Mesendoderm (in vitro differentiated cells): Measurements from ENCODE around the gene CNOT1.

Source experiments
- DNase-seq: peaks from one replicate; pipeline ENCODE4 v3.0.0; 2013
- H2AK5ac ChIP-seq: 2 replicates; pipeline ENCODE4 v1.6.1; 2013; ENCODE audit warnings: low read length, inconsistent platforms
- H2BK120ac ChIP-seq: 2 replicates; pipeline ENCODE4 v1.6.1; 2013; ENCODE audit warnings: low read depth, mild to moderate bottlenecking, low read length, moderate library complexity, mixed read lengths
- H2BK15ac ChIP-seq: replicated peaks from 2 replicates; pipeline ENCODE4 v1.6.1; 2013; ENCODE audit warnings: low read depth, mild to moderate bottlenecking, moderate library complexity
- H2BK5ac ChIP-seq: 2 replicates; pipeline ENCODE4 v1.6.1; 2013; ENCODE audit warnings: low read length, inconsistent platforms
- H3K18ac ChIP-seq: 2 replicates; pipeline ENCODE4 v1.6.1; 2013; ENCODE audit warnings: mild to moderate bottlenecking, low read length, mixed read lengths
- H3K23ac ChIP-seq: one replicate; pipeline ENCODE4 v1.6.1; 2013; ENCODE audit warnings: low read length
- H3K27ac ChIP-seq: 2 replicates; pipeline ENCODE4 v1.5.1; 2013; ENCODE audit warnings: low read depth, mild to moderate bottlenecking, inconsistent platforms, low read length, moderate library complexity
- H3K27me3 ChIP-seq: 2 replicates; pipeline ENCODE4 v1.6.1; 2013; ENCODE audit warnings: low read length, control low read depth, mild to moderate bottlenecking, inconsistent platforms; ENCODE audit not compliant: insufficient read depth, poor library complexity
- H3K36me3 ChIP-seq: 2 replicates; pipeline ENCODE4 v1.6.1; 2013; ENCODE audit warnings: low read length, inconsistent platforms; ENCODE audit not compliant: control insufficient read depth, insufficient read depth
- H3K4ac ChIP-seq: one replicate; pipeline ENCODE4 v1.6.1; 2013; ENCODE audit warnings: low read depth, mild to moderate bottlenecking, low read length, moderate library complexity
- H3K4me1 ChIP-seq: 2 replicates; pipeline ENCODE4 v1.6.1; 2013; ENCODE audit warnings: low read depth, low read length, inconsistent platforms; ENCODE audit not compliant: control insufficient read depth
- H3K4me2 ChIP-seq: 2 replicates; pipeline ENCODE4 v1.6.1; 2013; ENCODE audit warnings: low read length
- H3K4me3 ChIP-seq: 2 replicates; pipeline ENCODE4 v1.5.1; 2013; ENCODE audit warnings: mild to moderate bottlenecking, low read length
- H3K56ac ChIP-seq: one replicate; pipeline ENCODE4 v1.6.1; 2013; ENCODE audit warnings: low read length
- H3K79me1 ChIP-seq: 2 replicates; pipeline ENCODE4 v1.6.1; 2013; ENCODE audit warnings: low read length, inconsistent platforms
- H3K79me2 ChIP-seq: 2 replicates; pipeline ENCODE4 v1.6.1; 2013; ENCODE audit warnings: mild to moderate bottlenecking, low read length; ENCODE audit not compliant: control insufficient read depth, insufficient read depth
- H3K9ac ChIP-seq: 2 replicates; pipeline ENCODE4 v1.6.1; 2013; ENCODE audit warnings: low read length, inconsistent platforms
- H4K5ac ChIP-seq: one replicate; pipeline ENCODE4 v1.6.1; 2013; ENCODE audit warnings: low read length
- H4K8ac ChIP-seq: one replicate; pipeline ENCODE4 v1.6.1; 2013; ENCODE audit warnings: low read depth, mild to moderate bottlenecking, control low read depth, low read length, moderate library complexity
- WGBS: extraction: QIAGEN DNeasy Blood & Tissue Kit; methylation state at CpG from one replicate; pipeline ENCODE4 v1.1.7; 2013; ENCODE audit warnings: low lambda C conversion rate, missing lambda C conversion rate; ENCODE audit not compliant: insufficient coverage; ENCODE audit errors: extremely low coverage; 5-methylcytosine and 5-hydroxymethylcytosine counted together

CNOT1 gene

GRCh38 chr16:58563235-58563634 is 66.4 kb downstream of the CNOT1 start:
- H3K27me3 ChIP-seq, result no peaks in the 10 kb centered on the region

DNA sequence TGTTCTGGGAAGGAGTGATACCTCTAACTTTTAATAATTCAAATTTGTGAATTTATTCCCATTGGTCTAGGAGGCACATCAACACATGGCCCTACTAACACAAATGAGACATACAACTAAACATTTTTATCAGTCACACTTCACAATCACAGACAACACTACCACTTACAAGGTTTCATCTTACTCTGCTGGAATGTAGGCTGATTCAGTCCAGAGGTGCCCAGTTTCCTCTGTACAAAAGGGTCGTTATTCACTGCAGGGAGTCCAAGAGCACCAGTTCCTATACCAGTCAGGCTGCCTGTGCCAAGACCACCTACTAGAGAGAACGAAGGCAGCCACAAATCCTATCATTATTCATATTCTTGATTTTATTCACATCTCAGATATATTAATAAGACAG is 72.9 kb downstream of the CNOT1 start:
- WGBS, result no CpG with 5 or more reads among the region's 2 CpGs
- Histone ChIP-seq H3K27ac (no peak overlapping the region), H3K18ac (no peak overlapping the region), H2BK15ac (no peak overlapping the region), H2BK5ac (no peak overlapping the region), H2AK5ac (no peak overlapping the region), H3K79me1 (peaks cover 4% of the 10 kb centered on the region), H4K8ac (no peak overlapping the region), H3K27me3 (no peaks in the 10 kb centered on the region), H3K4me3 (no peak overlapping the region), H3K4me1 (no peaks in the 10 kb centered on the region), H2BK120ac (no peak overlapping the region), H3K56ac (no peak overlapping the region), H4K5ac (no peak overlapping the region), H3K4me2 (no peak overlapping the region), H3K4ac (no peak overlapping the region), H3K9ac (no peak overlapping the region), H3K23ac (no peak overlapping the region), H3K79me2 (no peaks in the 10 kb centered on the region), H3K36me3 (peaks cover 8% of the 10 kb centered on the region)
- no peak for DNase-seq

More at GRCh38 chr16:58563235-58563634, 66.4 kb downstream of the CNOT1 start:
- Histone ChIP-seq H3K23ac (no peak overlapping the region), H4K5ac (no peak overlapping the region), H2AK5ac (no peak overlapping the region), H3K9ac (no peak overlapping the region), H3K79me2 (no peaks in the 10 kb centered on the region), H3K4me1 (no peaks in the 10 kb centered on the region), H4K8ac (no peak overlapping the region), H3K79me1 (peaks cover 4% of the 10 kb centered on the region), H2BK120ac (no peak overlapping the region), H3K4ac (no peak overlapping the region), H3K27ac (no peak overlapping the region), H3K4me2 (no peak overlapping the region), H2BK15ac (no peak overlapping the region), H3K4me3 (no peak overlapping the region), H3K56ac (no peak overlapping the region), H3K36me3 (peaks cover 5% of the 10 kb centered on the region), H2BK5ac (no peak overlapping the region), H3K18ac (no peak overlapping the region)
- DNase-seq, result no peak

DNA sequence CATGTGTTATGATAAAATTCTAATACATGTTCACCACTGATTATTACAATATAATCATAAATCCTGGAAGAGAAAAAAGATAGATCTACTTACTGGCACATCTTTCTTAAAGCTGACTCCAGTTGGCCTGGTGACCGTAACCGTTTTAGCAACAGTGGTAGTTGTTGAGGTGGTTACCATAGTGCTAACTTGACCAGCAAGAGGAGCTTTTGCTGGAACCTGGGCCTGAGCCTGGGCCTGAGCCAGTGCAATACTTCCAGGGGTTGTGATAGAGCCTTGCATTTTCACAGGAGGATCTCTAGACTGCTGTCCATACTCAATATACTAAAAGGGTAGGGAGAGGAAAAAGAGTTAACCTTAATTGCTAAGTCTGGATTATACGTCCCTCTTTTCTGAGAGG is 78.1 kb downstream of the CNOT1 start:
- no peak overlapping the region for H2BK5ac ChIP-seq
- no peak overlapping the region for H3K27ac ChIP-seq
- DNase-seq, result peak; percentile 49
- H3K79me1 ChIP-seq, result peaks cover 2% of the 10 kb centered on the region
- H2BK15ac ChIP-seq, result no peak overlapping the region
- no peaks in the 10 kb centered on the region for H3K27me3 ChIP-seq
- H3K4me2 ChIP-seq, result no peak overlapping the region
- H3K56ac ChIP-seq, result no peak overlapping the region
- H2BK120ac ChIP-seq, result no peak overlapping the region
- WGBS, result no CpG with 5 or more reads among the region's 3 CpGs
- H3K79me2 ChIP-seq, result no peaks in the 10 kb centered on the region
- H3K4me3 ChIP-seq, result no peak overlapping the region
- no peak overlapping the region for H4K5ac ChIP-seq
- no peak overlapping the region for H3K23ac ChIP-seq
- H2AK5ac ChIP-seq, result no peak overlapping the region
- peaks cover 6% of the 10 kb centered on the region for H3K36me3 ChIP-seq
- H3K18ac ChIP-seq, result no peak overlapping the region
- H4K8ac ChIP-seq, result no peak overlapping the region
- H3K4ac ChIP-seq, result no peak overlapping the region
- H3K4me1 ChIP-seq, result no peaks in the 10 kb centered on the region
- H3K9ac ChIP-seq, result no peak overlapping the region

GRCh38 chr16:58548378-58548777 is 81.2 kb downstream of the CNOT1 start:
- no peak overlapping the region for H3K4me3 ChIP-seq
- H3K4ac ChIP-seq, result no peak overlapping the region
- no peak overlapping the region for H2BK5ac ChIP-seq
- H3K27ac ChIP-seq, result no peak overlapping the region
- no peak overlapping the region for H2BK15ac ChIP-seq
- peaks cover 15% of the 10 kb centered on the region for H3K36me3 ChIP-seq
- no peak overlapping the region for H3K18ac ChIP-seq
- no CpG with 5 or more reads among the region's 2 CpGs for WGBS
- no peak overlapping the region for H3K56ac ChIP-seq
- no peak overlapping the region for H4K8ac ChIP-seq
- no peak overlapping the region for H3K4me2 ChIP-seq
- H2AK5ac ChIP-seq, result no peak overlapping the region
- DNase-seq, result no peak
- H2BK120ac ChIP-seq, result no peak overlapping the region
- no peaks in the 10 kb centered on the region for H3K4me1 ChIP-seq
- H3K23ac ChIP-seq, result no peak overlapping the region
- H4K5ac ChIP-seq, result no peak overlapping the region
- no peak overlapping the region for H3K9ac ChIP-seq
- no peaks in the 10 kb centered on the region for H3K27me3 ChIP-seq
- H3K79me2 ChIP-seq, result no peaks in the 10 kb centered on the region
- H3K79me1 ChIP-seq, result peaks cover 3% of the 10 kb centered on the region

GRCh38 chr16:58543685-58544084 is 85.9 kb downstream of the CNOT1 start:
- Histone ChIP-seq H2AK5ac (no peak overlapping the region), H3K4ac (no peak overlapping the region), H3K27me3 (no peaks in the 10 kb centered on the region), H3K79me1 (peaks cover 2% of the 10 kb centered on the region), H4K8ac (no peak overlapping the region), H3K4me3 (no peak overlapping the region), H2BK120ac (no peak overlapping the region), H3K9ac (no peak overlapping the region), H3K4me1 (no peaks in the 10 kb centered on the region), H3K18ac (no peak overlapping the region), H3K79me2 (no peaks in the 10 kb centered on the region), H2BK15ac (no peak overlapping the region), H3K27ac (no peak overlapping the region), H3K36me3 (peaks cover 14% of the 10 kb centered on the region), H2BK5ac (no peak overlapping the region), H4K5ac (no peak overlapping the region), H3K23ac (no peak overlapping the region), H3K56ac (no peak overlapping the region), H3K4me2 (no peak overlapping the region)
- no peak for DNase-seq
- WGBS, result no CpG with 5 or more reads among the region's 8 CpGs

DNA sequence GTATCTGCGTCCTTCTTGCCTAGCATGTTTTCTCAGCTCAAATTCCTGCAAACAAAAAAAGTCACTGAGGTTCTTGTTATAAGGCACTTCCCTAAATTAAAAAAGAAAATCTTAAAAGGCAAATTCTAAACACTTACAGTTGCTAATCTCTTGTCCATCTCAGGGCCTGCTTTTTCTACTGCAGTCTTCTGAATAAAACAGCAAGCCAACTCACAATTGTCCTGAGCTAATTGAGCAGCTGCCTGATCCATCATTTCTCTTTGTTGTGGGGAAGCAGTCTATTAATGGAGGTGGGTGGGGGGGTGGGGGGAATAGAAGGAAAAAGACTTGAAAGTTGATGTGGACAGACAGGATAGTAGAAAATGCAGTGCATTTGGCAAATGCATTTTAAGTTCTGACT is 87.3 kb downstream of the CNOT1 start:
- no peak overlapping the region for H3K18ac ChIP-seq
- WGBS, result no CpG with 5 or more reads among the region's 1 CpG
- DNase-seq, result no peak

More for the DNA sequence above, 87.3 kb downstream of the CNOT1 start:
- Histone ChIP-seq H2AK5ac (no peak overlapping the region), H3K56ac (no peak overlapping the region), H3K27me3 (no peaks in the 10 kb centered on the region), H3K27ac (no peak overlapping the region), H2BK5ac (no peak overlapping the region), H2BK15ac (no peak overlapping the region), H3K23ac (no peak overlapping the region), H3K4me2 (no peak overlapping the region), H4K8ac (no peak overlapping the region), H3K9ac (no peak overlapping the region), H3K4me3 (no peak overlapping the region), H3K79me2 (no peaks in the 10 kb centered on the region), H3K79me1 (peaks cover 2% of the 10 kb centered on the region), H4K5ac (no peak overlapping the region), H3K4me1 (no peaks in the 10 kb centered on the region), H3K4ac (no peak overlapping the region), H3K36me3 (peaks cover 20% of the 10 kb centered on the region), H2BK120ac (no peak overlapping the region)
